Measurements from ENCODE around the gene BNIP1.

GRCh38 chr5:173123416-173123815 is 20.9 kb upstream of the BNIP1 start:
- TF ChIP-seq EZH2 (IDR thresholded peaks at IDR 0.05) (no peak), POLR2AphosphoS5 (IDR thresholded peaks at IDR 0.05; ENCODE audit: borderline replicate concordance, low read depth, low read length) (no peak), FOXP2 (optimal IDR thresholded peaks at IDR 0.05; ENCODE audit: control extremely low read depth, extremely low read length, insufficient read depth) (no peak)

Measured in SK-N-MC (cell line).